Measurements from ENCODE around the gene FYTTD1. TPM values are rescaled to one million over a fixed set of nuclear protein-coding genes. Genes with fewer than 3 reads are reported as not detected.

The FYTTD1 gene
- total RNA-seq, 3 donors from 2014 or later = 25.1 to 67.2 (median 30.6) TPM

DNA sequence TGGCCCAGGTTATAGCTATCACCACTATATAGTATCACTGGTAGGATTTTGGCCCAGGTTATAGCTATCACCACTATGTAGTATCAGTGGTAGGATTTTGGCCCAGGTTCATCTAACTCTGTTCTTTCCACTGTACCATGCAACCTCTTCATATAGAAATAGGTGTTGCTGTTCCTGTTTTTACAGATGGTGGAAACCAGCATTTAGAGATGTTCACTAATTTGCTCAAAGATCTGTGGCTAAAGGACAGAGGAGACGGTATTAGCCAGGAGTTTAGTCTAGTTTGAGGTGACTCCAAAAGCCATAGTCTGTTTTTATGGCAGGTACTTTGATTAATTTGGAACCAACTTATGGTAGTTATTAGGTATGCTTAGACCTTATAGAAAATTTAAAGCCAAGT lies 44.4 kb downstream of the FYTTD1 start:
- Histone ChIP-seq H3K4me3 (no peak overlapping the region), H3K9me3 (no peaks in the 10 kb centered on the region), H3K4me1 (ENCODE audit: low read depth) (peaks cover 12% of the 10 kb centered on the region), H3K36me3 (ENCODE audit: low read depth) (no peaks in the 10 kb centered on the region)
- DNase-seq (no peak), ATAC-seq (no peak)
- TF ChIP-seq, protein P1, sequence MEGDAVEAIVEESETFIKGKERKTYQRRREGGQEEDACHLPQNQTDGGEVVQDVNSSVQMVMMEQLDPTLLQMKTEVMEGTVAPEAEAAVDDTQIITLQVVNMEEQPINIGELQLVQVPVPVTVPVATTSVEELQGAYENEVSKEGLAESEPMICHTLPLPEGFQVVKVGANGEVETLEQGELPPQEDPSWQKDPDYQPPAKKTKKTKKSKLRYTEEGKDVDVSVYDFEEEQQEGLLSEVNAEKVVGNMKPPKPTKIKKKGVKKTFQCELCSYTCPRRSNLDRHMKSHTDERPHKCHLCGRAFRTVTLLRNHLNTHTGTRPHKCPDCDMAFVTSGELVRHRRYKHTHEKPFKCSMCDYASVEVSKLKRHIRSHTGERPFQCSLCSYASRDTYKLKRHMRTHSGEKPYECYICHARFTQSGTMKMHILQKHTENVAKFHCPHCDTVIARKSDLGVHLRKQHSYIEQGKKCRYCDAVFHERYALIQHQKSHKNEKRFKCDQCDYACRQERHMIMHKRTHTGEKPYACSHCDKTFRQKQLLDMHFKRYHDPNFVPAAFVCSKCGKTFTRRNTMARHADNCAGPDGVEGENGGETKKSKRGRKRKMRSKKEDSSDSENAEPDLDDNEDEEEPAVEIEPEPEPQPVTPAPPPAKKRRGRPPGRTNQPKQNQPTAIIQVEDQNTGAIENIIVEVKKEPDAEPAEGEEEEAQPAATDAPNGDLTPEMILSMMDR (IDR thresholded peaks at IDR 0.05) = no peak
- intact Hi-C loops (cut with DNase I, micrococcal nuclease) = no loop called here

DNA sequence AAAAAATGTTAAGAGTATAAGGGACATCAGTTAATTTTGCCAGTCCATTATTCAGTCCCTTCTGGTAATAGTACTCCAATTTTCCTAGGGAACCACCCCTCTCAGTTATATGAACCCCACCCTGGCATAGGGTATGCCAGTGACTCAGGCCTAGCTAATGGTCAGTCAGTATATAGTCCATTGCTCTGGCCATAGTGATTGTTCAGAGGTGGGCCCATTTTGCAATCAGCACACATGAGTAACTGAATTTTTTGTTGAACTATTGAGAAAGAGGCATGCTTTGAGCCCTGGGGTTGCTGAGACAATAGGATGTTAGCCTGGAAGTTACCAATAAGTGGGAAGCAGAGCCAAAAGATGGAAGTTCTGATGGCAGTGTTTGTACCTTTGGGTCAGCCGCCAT lies 45.5 kb downstream of the FYTTD1 start:
- Histone ChIP-seq H3K9me3 (no peaks in the 10 kb centered on the region), H3K4me1 (ENCODE audit: low read depth) (peaks cover 12% of the 10 kb centered on the region), H3K36me3 (ENCODE audit: low read depth) (no peaks in the 10 kb centered on the region), H3K4me3 (no peak overlapping the region)
- TF ChIP-seq, protein P1 (IDR thresholded peaks at IDR 0.05) = no peak
- intact Hi-C loops (cut with DNase I, micrococcal nuclease) = no loop called here
- DNase-seq (no peak), ATAC-seq (no peak)

DNA sequence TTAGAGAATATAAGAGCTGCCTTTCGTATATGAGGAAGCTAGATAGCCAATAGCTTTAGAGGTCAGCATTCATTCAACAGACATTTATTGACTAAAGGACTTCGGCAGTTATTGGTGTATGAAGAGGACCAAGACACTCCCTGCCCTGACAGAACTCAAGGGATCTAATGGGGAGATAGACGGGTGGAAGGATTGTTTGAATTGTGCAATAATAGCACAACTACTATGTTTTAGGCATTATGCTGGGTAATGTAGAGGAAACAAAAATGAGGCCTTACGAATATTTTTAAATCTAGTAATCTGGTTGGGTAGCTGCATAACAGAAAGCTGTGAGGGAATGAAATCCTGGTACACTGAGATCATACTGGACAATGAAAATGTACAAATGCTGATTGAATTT lies 46.4 kb downstream of the FYTTD1 start:
- Histone ChIP-seq H3K4me1 (ENCODE audit: low read depth) (peaks cover 15% of the 10 kb centered on the region), H3K36me3 (ENCODE audit: low read depth) (no peaks in the 10 kb centered on the region), H3K9me3 (no peaks in the 10 kb centered on the region), H3K4me3 (no peak overlapping the region)
- no peak for DNase-seq
- intact Hi-C loops (cut with DNase I, micrococcal nuclease) = no loop called here
- TF ChIP-seq, protein P1 (IDR thresholded peaks at IDR 0.05) = no peak
- no peak for ATAC-seq

DNA sequence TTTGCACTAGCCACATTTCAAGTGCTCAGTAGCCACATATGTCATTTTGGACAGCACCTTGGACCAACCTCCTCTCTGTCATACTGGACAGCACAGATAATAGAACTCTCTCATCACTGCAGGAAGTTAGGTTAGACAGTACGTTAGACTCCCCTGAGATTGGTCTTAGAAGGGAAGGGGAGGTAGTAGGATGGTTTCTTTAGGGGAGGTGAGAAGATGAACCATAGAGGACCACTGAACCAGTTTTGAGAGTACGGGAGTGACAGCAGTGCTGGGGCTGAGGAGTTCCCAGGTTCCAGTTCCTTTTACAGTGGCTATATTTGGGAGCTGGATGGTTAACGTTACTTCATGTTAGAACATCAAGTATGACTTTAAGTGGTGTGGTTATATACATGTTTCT lies 49.2 kb downstream of the FYTTD1 start:
- TF ChIP-seq, protein P1 (IDR thresholded peaks at IDR 0.05) = no peak
- ATAC-seq = no peak
- DNase-seq = no peak
- Histone ChIP-seq H3K36me3 (ENCODE audit: low read depth) (no peaks in the 10 kb centered on the region), H3K9me3 (no peaks in the 10 kb centered on the region), H3K4me1 (ENCODE audit: low read depth) (peaks cover 3% of the 10 kb centered on the region), H3K4me3 (no peak overlapping the region)
- intact Hi-C loops (cut with DNase I, micrococcal nuclease) = no loop called here

DNA sequence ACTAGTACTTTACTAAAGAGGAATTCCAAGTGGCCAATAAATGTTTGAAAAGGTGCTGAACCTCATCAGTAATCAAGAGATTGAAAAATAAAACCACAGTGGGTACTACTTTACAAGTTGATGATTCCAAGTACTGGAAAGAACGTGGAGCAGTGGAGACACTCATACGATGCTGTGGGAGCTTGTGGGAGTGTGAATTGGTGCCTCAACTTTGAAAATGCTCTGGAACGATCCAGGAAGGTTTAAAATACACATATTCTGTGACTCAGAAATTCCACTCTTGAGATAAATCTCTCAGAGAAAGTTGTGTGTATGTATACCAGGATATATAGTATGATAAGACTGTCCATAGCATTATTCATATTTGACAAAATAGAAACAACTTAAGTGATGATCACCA lies 50.7 kb downstream of the FYTTD1 start:
- Histone ChIP-seq H3K4me3 (no peak overlapping the region), H3K4me1 (ENCODE audit: low read depth) (peaks cover 3% of the 10 kb centered on the region), H3K9me3 (no peaks in the 10 kb centered on the region), H3K36me3 (ENCODE audit: low read depth) (no peaks in the 10 kb centered on the region)
- intact Hi-C loops (cut with DNase I, micrococcal nuclease) = no loop called here
- TF ChIP-seq, protein P1 (IDR thresholded peaks at IDR 0.05) = no peak
- ATAC-seq = no peak
- no peak for DNase-seq

Measured in mucosa of descending colon (tissue), 3 donors.